Fibroblast of villous mesenchyme (primary cell): ENCODE data around the gene SLC25A24. TPM values are rescaled to one million over a fixed set of nuclear protein-coding genes. Genes with fewer than 3 reads are reported as not detected.

Experiments used
- DNase-seq: peaks from one replicate; pipeline ENCODE4 v3.0.0-alpha.2; 2010; ENCODE audit warnings: low read depth
- H3K4me3 ChIP-seq: 2 replicates; pipeline ENCODE4 v1.5.1; 2011; ENCODE audit warnings: low read depth, mild to moderate bottlenecking, low read length
- total RNA-seq: library from RNA; depleted of rRNA; stranded (reverse); fragments of >200 nt; gene quantifications from 2 replicates; pipeline ENCODE4 v1.2.3, GENCODE V29; 2012
- TF ChIP-seq, protein P1 (sequence below): IDR thresholded peaks from 2 replicates; pipeline ENCODE4 v1.5.1; 2012; ENCODE audit warnings: low read depth, mild to moderate bottlenecking, low read length; ENCODE audit not compliant: insufficient read depth

SLC25A24 gene
- total RNA-seq, 1 donor, result 80.7 TPM

DNA sequence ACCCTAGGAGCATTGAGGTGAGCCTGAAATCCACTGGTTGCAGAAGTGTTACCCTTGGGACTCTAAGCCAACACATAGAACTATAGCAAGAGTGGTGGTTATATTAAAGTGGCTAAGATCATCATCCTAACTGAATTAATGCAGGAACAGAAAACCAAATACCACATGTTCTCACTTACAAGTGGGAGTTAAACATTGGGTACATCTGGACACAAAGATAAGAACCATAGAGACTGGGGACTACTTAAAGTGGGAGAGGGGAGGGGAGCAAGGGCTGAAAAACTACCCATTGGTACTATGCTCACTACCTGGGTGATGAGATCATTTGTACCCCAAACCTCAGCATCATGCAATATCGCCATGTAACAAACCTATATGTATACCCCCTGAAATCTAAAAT, 100.0 kb downstream of the SLC25A24 start:
- TF ChIP-seq, protein P1, sequence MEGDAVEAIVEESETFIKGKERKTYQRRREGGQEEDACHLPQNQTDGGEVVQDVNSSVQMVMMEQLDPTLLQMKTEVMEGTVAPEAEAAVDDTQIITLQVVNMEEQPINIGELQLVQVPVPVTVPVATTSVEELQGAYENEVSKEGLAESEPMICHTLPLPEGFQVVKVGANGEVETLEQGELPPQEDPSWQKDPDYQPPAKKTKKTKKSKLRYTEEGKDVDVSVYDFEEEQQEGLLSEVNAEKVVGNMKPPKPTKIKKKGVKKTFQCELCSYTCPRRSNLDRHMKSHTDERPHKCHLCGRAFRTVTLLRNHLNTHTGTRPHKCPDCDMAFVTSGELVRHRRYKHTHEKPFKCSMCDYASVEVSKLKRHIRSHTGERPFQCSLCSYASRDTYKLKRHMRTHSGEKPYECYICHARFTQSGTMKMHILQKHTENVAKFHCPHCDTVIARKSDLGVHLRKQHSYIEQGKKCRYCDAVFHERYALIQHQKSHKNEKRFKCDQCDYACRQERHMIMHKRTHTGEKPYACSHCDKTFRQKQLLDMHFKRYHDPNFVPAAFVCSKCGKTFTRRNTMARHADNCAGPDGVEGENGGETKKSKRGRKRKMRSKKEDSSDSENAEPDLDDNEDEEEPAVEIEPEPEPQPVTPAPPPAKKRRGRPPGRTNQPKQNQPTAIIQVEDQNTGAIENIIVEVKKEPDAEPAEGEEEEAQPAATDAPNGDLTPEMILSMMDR, result no peak
- no peak overlapping the region for H3K4me3 ChIP-seq
- no peak for DNase-seq

DNA sequence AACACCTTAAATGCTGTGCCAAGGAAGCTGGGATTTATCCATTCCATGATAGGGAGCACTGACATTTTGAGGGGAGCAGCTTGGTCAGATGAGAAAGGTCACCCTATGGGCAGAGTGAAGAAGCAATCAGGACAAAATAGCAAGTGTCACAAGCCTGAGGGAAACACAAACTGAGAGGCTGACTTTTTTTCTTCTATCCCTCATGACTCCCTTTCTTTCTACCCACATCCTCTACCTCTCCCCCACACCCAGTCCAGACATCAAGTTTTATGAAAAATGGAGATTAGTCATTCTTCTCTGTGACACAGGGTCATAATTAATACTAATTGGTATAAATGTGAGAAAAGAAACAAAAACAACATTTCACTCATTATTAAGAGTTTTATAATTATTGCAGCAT, 103.1 kb downstream of the SLC25A24 start:
- TF ChIP-seq, protein P1, result no peak
- H3K4me3 ChIP-seq, result no peak overlapping the region
- DNase-seq, result no peak

DNA sequence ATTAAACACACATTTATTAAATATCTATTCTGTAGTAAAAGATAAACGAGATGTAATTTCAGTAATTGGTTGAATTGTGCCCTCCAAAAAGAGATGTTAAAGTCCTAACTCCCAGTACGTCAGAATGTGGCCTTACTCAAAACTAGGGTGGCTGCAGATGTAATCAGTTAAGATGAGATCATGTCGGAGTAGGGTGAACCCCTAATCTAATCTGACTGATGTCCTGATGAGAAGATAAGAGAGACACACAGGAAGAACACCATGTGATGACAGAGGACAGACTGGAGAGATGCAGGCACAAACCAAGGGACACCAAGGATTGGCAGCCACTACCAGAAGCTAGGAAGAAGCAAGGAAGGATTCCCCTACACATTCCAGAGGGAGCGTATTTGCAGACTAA, 104.1 kb downstream of the SLC25A24 start:
- DNase-seq, result no peak
- TF ChIP-seq, protein P1, result no peak
- no peak overlapping the region for H3K4me3 ChIP-seq

DNA sequence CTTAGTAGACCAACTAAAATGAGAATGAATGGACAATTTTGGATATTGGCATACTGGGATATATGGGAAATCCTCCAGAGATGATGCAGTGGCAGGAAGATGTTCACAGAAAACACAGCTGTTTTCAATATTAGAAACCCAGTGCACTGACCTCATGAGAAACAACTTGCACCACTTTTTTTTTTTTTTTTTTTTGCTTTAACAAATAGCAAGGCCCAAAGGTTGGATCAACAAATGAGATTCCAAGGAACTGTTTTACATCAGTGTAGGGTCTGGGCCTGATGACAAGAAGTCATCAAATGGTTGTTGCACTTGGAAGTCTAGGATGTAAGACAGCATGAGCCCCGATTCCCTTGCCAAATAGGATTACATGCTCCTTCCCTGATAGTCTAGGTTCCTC, 110.7 kb downstream of the SLC25A24 start:
- no peak overlapping the region for H3K4me3 ChIP-seq
- DNase-seq, result peak; percentile 30
- TF ChIP-seq, protein P1, result no peak

DNA sequence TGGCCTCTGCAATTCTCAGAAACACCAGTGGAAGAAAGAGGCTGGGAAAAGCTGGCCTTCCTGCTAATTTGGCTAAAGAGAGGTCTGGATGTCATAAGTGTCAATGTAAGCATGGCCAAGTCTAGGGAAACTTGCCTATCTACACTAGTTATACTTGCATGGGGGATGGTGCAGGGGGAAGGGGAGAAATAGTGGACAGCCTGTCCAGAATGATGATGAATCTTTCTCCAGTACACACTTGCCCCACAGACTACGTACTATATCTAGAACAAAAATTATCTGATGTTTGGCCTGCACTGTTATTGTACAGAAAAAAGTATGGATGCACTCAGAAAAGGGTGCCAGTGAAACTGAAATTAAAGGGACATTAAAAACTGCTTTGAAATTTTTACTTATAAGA, 114.5 kb downstream of the SLC25A24 start:
- TF ChIP-seq, protein P1, result no peak

DNA sequence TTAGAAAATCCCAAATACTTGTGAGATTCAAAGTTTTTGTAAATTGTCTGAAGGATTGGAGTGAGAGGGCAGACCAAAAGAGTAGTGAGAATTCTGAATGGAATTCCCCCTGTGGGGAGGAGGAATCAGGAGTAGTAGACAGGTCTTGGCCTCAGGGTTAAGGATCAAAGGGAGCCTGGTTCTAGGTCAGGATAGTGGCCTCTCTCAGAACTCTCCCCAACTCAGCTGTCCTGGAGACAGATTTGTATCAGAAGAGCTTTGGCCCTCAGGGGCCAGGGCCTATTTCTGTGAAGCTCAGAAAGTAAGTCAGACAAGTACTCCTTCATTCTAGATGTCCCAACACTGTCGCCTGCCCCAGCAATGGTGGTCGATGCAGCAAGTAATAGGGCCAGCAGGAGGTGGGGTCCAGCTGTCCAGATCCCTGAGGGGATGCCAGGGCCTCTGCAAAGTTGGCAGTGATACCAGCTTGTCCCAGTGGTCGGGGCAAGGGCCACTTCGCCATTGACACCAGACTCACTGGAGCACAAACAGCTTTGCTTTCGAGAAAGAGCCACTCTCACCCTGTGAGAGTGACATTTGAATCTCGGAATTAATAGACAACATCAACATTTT, 115.2 kb downstream of the SLC25A24 start:
- TF ChIP-seq, protein P1, result no peak
- DNase-seq, result no peak
- no peak overlapping the region for H3K4me3 ChIP-seq

More for the DNA sequence above, 114.5 kb downstream of the SLC25A24 start:
- no peak for DNase-seq
- no peak overlapping the region for H3K4me3 ChIP-seq

Other genes with a start within 250 kb of the SLC25A24 start
- 0.32 and 0.43 TPM in 2 replicates for gene VAV3, start 235.2 kb downstream of the SLC25A24 start, total RNA-seq
- under 0.01 TPM in 1 of 2 replicates, not detected in the other for gene NBPF4, start 43.7 kb upstream of the SLC25A24 start, total RNA-seq
- under 0.01 TPM in 1 of 2 replicates, not detected in the other for gene NBPF6, start 250.0 kb upstream of the SLC25A24 start, total RNA-seq